IMR-90 (cell line): ENCODE data around the gene RING1. TPM values are rescaled to one million over a fixed set of nuclear protein-coding genes. Genes with fewer than 3 reads are reported as not detected.

Experiments
- ATAC-seq: fragments of 200-7000 bp; cut with Tn5 transposase; 2 replicates; pipeline ENCODE4 v1.9.1; 2020; ENCODE audit warnings: low read depth, mild to moderate bottlenecking, moderate library complexity
- BruUV-seq: library from RNA; stranded (reverse); fragments of 400-500 nt; replicated peaks from 2 replicates; lab custom pipeline; 2021; lab: Mats Ljungman, UMichigan
- CTCF ChIA-PET: fragments of 300-600 bp; formaldehyde crosslinking; extraction: SDS; loops from one replicate; lab custom pipeline; 2021; ENCODE audit warnings: antibody characterized with exemption; lab: Yijun Ruan, JAX
- POLR2A ChIA-PET: fragments of 300-600 bp; sonication (Branson Sonifier 250); formaldehyde crosslinking; loops from one replicate; lab custom pipeline; 2022; ENCODE audit warnings: antibody characterized with exemption; ENCODE audit not compliant: unreplicated experiment; lab: Charles Lee
- DNase-seq: peaks from one replicate; pipeline ENCODE4 v3.0.0; 2013
- H2AFZ ChIP-seq: replicated peaks from 2 replicates; pipeline ENCODE3; 2013; ENCODE audit warnings: low read length, mild to moderate bottlenecking; ENCODE audit not compliant: poor library complexity
- H2AK5ac ChIP-seq: 2 replicates; pipeline ENCODE4 v1.6.1; 2013; ENCODE audit warnings: low read depth, low read length, inconsistent platforms
- H2AK9ac ChIP-seq: replicated peaks from 2 replicates; pipeline ENCODE3; 2013; ENCODE audit warnings: mild to moderate bottlenecking, low read depth, low read length, moderate library complexity; ENCODE audit not compliant: poor library complexity
- H2BK120ac ChIP-seq: 2 replicates; pipeline ENCODE4 v1.6.1; 2013; ENCODE audit warnings: low read depth, low read length, inconsistent platforms
- H2BK15ac ChIP-seq: 3 replicates; pipeline ENCODE4 v1.6.1; 2013; ENCODE audit warnings: low read depth, low read length, inconsistent platforms
- H2BK20ac ChIP-seq: 2 replicates; pipeline ENCODE4 v1.6.1; 2013; ENCODE audit warnings: low read depth, mild to moderate bottlenecking, inconsistent platforms, low read length, moderate library complexity
- H2BK5ac ChIP-seq: 2 replicates; pipeline ENCODE4 v1.6.1; 2013; ENCODE audit warnings: mild to moderate bottlenecking, low read depth, low read length, inconsistent platforms; ENCODE audit not compliant: poor library complexity, severe bottlenecking
- H3K14ac ChIP-seq: replicated peaks from 2 replicates; pipeline ENCODE4 v1.6.1; 2013; ENCODE audit warnings: low read depth, low read length, inconsistent platforms
- H3K18ac ChIP-seq: 2 replicates; pipeline ENCODE4 v1.6.1; 2013; ENCODE audit warnings: low read depth, low read length, control low read depth
- H3K23ac ChIP-seq: 2 replicates; pipeline ENCODE4 v1.6.1; 2013; ENCODE audit warnings: low read depth, low read length, inconsistent platforms
- H3K27ac ChIP-seq: 2 replicates; pipeline ENCODE4 v1.5.1; 2013; ENCODE audit warnings: mild to moderate bottlenecking, control low read depth, low read length; ENCODE audit not compliant: insufficient read depth
- H3K27me3 ChIP-seq: 2 replicates; pipeline ENCODE4 v1.6.1; 2013; ENCODE audit warnings: low read length; ENCODE audit not compliant: control insufficient read depth, insufficient read depth
- H3K36me3 ChIP-seq: 2 replicates; pipeline ENCODE4 v1.6.1; 2013; ENCODE audit warnings: low read length, mixed read lengths; ENCODE audit not compliant: control insufficient read depth, insufficient read depth
- H3K4ac ChIP-seq: 2 replicates; pipeline ENCODE4 v1.6.1; 2013; ENCODE audit warnings: low read depth, low read length, inconsistent platforms
- H3K4me1 ChIP-seq: 2 replicates; pipeline ENCODE4 v1.6.1; 2013; ENCODE audit warnings: low read length, mixed read lengths; ENCODE audit not compliant: control insufficient read depth, insufficient read depth
- H3K4me2 ChIP-seq: 2 replicates; pipeline ENCODE4 v1.6.1; 2013; ENCODE audit warnings: low read depth, mild to moderate bottlenecking, control low read depth, low read length, moderate library complexity
- H3K4me3 ChIP-seq: 2 replicates; pipeline ENCODE4 v1.5.1; 2013; ENCODE audit warnings: low read depth, mild to moderate bottlenecking, control low read depth, low read length, moderate library complexity; ENCODE audit not compliant: insufficient read depth
- H3K56ac ChIP-seq: 2 replicates; pipeline ENCODE4 v1.6.1; 2013; ENCODE audit warnings: low read length, inconsistent platforms; ENCODE audit not compliant: insufficient read depth; ENCODE audit errors: extremely low read depth
- H3K79me1 ChIP-seq, 2 experiments: 2 replicates each; pipeline ENCODE4 v1.6.1; 2013; ENCODE audit warnings: low read length in 2 of 2, inconsistent platforms in 1 of 2, low read depth in 1 of 2
- H3K9ac ChIP-seq: 2 replicates; pipeline ENCODE4 v1.6.1; 2013; ENCODE audit warnings: low read depth, low read length, control low read depth
- H3K9me1 ChIP-seq: 2 replicates; pipeline ENCODE4 v1.6.1; 2013; ENCODE audit warnings: low read length, inconsistent platforms; ENCODE audit not compliant: insufficient read depth
- H3K9me3 ChIP-seq: 2 replicates; pipeline ENCODE4 v1.6.1; 2013; ENCODE audit warnings: low read length; ENCODE audit not compliant: control insufficient read depth, insufficient read depth
- H4K20me1 ChIP-seq: 2 replicates; pipeline ENCODE4 v1.6.1; 2013; ENCODE audit warnings: low read length, inconsistent platforms; ENCODE audit not compliant: insufficient read depth
- H4K5ac ChIP-seq: 2 replicates; pipeline ENCODE4 v1.6.1; 2013; ENCODE audit warnings: mild to moderate bottlenecking, low read depth, low read length, control low read depth
- H4K8ac ChIP-seq, 2 experiments: 2 replicates each; pipeline ENCODE4 v1.6.1; 2013; ENCODE audit warnings: low read depth in 2 of 2, low read length in 2 of 2, control low read depth in 1 of 2, inconsistent platforms in 1 of 2
- H4K91ac ChIP-seq: 2 replicates; pipeline ENCODE4 v1.6.1; 2013; ENCODE audit warnings: low read depth, low read length, inconsistent platforms; ENCODE audit not compliant: insufficient read depth
- BHLHE40 ChIP-seq: fragments of 150-350 bp; IDR thresholded peaks from 2 replicates; pipeline ENCODE4 v1.6.1; 2016; ENCODE audit warnings: mild to moderate bottlenecking, low read depth, low read length
- CEBPB ChIP-seq: IDR thresholded peaks from 2 replicates; pipeline ENCODE4 v1.6.1; 2012; ENCODE audit warnings: low read depth, low read length, improper control_type of control experiment
- CHD1 ChIP-seq: IDR thresholded peaks from 2 replicates; pipeline ENCODE4 v1.6.1; 2012; ENCODE audit warnings: low read depth, low read length, improper control_type of control experiment
- FOS ChIP-seq: fragments of 150-350 bp; IDR thresholded peaks from 2 replicates; pipeline ENCODE4 v1.6.1; 2016; ENCODE audit warnings: low read depth, low read length
- POLR2A ChIP-seq: IDR thresholded peaks from 2 replicates; pipeline ENCODE4 v1.6.1; 2012; ENCODE audit warnings: mild to moderate bottlenecking, low read depth, low read length
- RFX5 ChIP-seq: IDR thresholded peaks from 2 replicates; pipeline ENCODE4 v1.8.0; 2012; ENCODE audit warnings: low read depth, mild to moderate bottlenecking, low read length, moderate library complexity
- USF2 ChIP-seq: fragments of 150-350 bp; IDR thresholded peaks from 2 replicates; pipeline ENCODE4 v1.6.1; 2017; ENCODE audit warnings: mild to moderate bottlenecking, antibody characterized with exemption, low read length, low read depth
- WGBS, 2 experiments: methylation state at CpG; one replicate each; pipeline versions ENCODE4 v1.1.5 to v1.1.7; 2013; ENCODE audit warnings: missing lambda C conversion rate in 2 of 2; ENCODE audit not compliant: insufficient read length in 1 of 2; ENCODE audit errors: extremely low coverage in 2 of 2; 5-methylcytosine and 5-hydroxymethylcytosine counted together
- dilution Hi-C: fragments of 300-500 bp; cut with HindIII; formaldehyde crosslinking; loops from one replicate; pipeline ENCODE4 v1.14.3; 2018; ENCODE audit warnings: low sequenced_read_pairs; ENCODE audit not compliant: unreplicated experiment
- in situ Hi-C: fragments of 300-500 bp; cut with MboI; formaldehyde crosslinking; loops from 3 replicates; pipeline ENCODE4 v1.14.3; 2019; ENCODE audit warnings: low sequenced_read_pairs, inconsistent platforms, mixed read lengths
- intact Hi-C: fragments of 100-400 bp; cut with micrococcal nuclease; formaldehyde crosslinking; loops from 2 replicates; pipeline ENCODE4 v1.10.0; 2022
- polyA plus RNA-seq, 3 experiments: library from polyadenylated mRNA; depleted of rRNA; stranded (reverse); fragments of >200 nt; gene quantifications; 2 replicates each; pipeline ENCODE4 v1.2.3, GENCODE V29; 2012; ENCODE audit warnings: low replicate concordance in 1 of 3
- total RNA-seq: library from RNA; depleted of rRNA; stranded (reverse); fragments of >200 nt; gene quantifications from 2 replicates; pipeline ENCODE4 v1.2.3, GENCODE V29; 2012
- TF ChIP-seq, protein P1 (sequence below): conservative IDR thresholded peaks from 2 replicates; pipeline ENCODE4 v1.5.1; 2012; ENCODE audit warnings: mild to moderate bottlenecking, low read depth, low read length, improper control_type of control experiment
- TF ChIP-seq, protein P2 (sequence below): fragments of 150-350 bp; IDR thresholded peaks from 2 replicates; pipeline ENCODE4 v1.6.1; 2016; ENCODE audit warnings: low read depth, mild to moderate bottlenecking, low read length, moderate library complexity, borderline replicate concordance

RING1 gene
- total and polyA plus RNA-seq, 2 of the 4 experiments (the other 2 are of a cell fraction) = 14.9 to 40.8 TPM

DNA sequence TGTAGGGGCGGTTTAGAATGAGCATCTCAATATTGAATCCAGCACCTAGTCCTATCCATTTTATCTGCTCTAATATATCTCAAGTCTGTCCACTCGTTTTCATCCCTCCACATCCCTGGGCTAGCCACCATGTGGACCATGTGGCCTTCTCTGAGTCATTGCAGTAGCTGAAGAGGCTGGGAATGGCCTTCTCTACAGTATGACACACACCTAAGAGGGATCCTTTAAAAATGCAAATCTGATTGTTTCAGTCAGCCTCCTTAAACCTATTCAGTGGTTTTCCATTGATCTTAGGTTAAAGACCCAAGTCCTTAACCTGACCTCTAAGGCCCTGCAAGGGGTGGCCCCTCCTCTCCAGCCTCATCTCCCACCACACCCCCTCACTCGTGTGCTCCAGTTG, 9.4 kb downstream of the RING1 start:
- CTCF ChIA-PET = no interaction called here

More for the DNA sequence above, 9.4 kb downstream of the RING1 start:
- Histone ChIP-seq H3K18ac (no peak overlapping the region), H3K23ac (no peak overlapping the region), H2AK9ac (no peak overlapping the region), H2BK5ac (no peak overlapping the region), H3K4me2 (no peak overlapping the region), H3K56ac (no peak overlapping the region), H3K27me3 (peaks cover 21% of the 10 kb centered on the region), H3K14ac (no peak overlapping the region), H4K5ac (no peak overlapping the region), H2AFZ (no peak overlapping the region), H3K4ac (no peak overlapping the region), H3K4me1 (peaks cover 2% of the 10 kb centered on the region; the same call in 1 of the 2 replicates), H2BK15ac (no peak overlapping the region), H4K20me1 (no peaks in the 10 kb centered on the region), H3K9me1 (no peaks in the 10 kb centered on the region), H3K4me3 (no peak overlapping the region), H3K36me3 (no peaks in the 10 kb centered on the region), H3K9ac (no peak overlapping the region), H4K8ac (no peak overlapping the region), H3K27ac (no peak overlapping the region), H2BK20ac (no peak overlapping the region), H2AK5ac (no peak overlapping the region), H3K79me1 (no peaks in the 10 kb centered on the region), H4K91ac (no peak overlapping the region), H2BK120ac (no peak overlapping the region), H3K9me3 (no peaks in the 10 kb centered on the region)
- BruUV-seq = no TSS peak
- ATAC-seq (no peak), DNase-seq (no peak)
- TF ChIP-seq FOS (no peak), CHD1 (no peak), CEBPB (no peak), RFX5 (no peak), USF2 (no peak), BHLHE40 (no peak), POLR2A (no peak)
- TF ChIP-seq, protein P1, sequence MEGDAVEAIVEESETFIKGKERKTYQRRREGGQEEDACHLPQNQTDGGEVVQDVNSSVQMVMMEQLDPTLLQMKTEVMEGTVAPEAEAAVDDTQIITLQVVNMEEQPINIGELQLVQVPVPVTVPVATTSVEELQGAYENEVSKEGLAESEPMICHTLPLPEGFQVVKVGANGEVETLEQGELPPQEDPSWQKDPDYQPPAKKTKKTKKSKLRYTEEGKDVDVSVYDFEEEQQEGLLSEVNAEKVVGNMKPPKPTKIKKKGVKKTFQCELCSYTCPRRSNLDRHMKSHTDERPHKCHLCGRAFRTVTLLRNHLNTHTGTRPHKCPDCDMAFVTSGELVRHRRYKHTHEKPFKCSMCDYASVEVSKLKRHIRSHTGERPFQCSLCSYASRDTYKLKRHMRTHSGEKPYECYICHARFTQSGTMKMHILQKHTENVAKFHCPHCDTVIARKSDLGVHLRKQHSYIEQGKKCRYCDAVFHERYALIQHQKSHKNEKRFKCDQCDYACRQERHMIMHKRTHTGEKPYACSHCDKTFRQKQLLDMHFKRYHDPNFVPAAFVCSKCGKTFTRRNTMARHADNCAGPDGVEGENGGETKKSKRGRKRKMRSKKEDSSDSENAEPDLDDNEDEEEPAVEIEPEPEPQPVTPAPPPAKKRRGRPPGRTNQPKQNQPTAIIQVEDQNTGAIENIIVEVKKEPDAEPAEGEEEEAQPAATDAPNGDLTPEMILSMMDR = no peak
- TF ChIP-seq, protein P2, sequence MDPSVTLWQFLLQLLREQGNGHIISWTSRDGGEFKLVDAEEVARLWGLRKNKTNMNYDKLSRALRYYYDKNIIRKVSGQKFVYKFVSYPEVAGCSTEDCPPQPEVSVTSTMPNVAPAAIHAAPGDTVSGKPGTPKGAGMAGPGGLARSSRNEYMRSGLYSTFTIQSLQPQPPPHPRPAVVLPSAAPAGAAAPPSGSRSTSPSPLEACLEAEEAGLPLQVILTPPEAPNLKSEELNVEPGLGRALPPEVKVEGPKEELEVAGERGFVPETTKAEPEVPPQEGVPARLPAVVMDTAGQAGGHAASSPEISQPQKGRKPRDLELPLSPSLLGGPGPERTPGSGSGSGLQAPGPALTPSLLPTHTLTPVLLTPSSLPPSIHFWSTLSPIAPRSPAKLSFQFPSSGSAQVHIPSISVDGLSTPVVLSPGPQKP = no peak
- WGBS, 2 experiments = no CpG with 5 or more reads among the region's 3 CpGs
- POLR2A ChIA-PET = no interaction called here
- in situ Hi-C loops = no loop called here
- dilution Hi-C loops = no loop called here
- intact Hi-C loops = no loop called here
